ENCODE data around the gene P2RY4. TPM values are rescaled to one million over a fixed set of nuclear protein-coding genes. Genes with fewer than 3 reads are reported as not detected.
"Not testable (repeated sequence)": the region's sequence is repeated elsewhere in the genome, so short reads cannot be mapped to it uniquely, and the experiment has no call there.

Gene P2RY4
- total and polyA plus RNA-seq, 10 donors = 0.06 to 1.8 (median 0.95) TPM; not detected in 1

DNA sequence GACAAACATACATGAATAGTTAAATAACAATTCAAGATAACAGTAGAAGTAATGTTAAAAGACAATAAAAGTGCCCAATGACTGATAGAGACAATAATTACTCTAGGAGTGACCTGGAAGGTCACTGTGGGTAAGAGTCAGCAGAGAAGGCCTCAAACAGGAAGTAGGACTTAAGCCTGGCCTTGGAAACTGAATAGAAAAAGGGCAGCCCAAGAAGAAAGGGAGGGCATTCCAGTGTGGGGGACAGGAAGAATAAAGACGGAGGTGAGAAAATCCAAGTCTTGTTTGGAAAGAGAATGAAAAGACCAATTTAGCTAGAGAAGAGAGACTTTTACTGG is 6.0 kb downstream of the P2RY4 start:
- no peaks in the 10 kb centered on the region for H3K4me1 ChIP-seq
- no peaks in the 10 kb centered on the region for H3K27me3 ChIP-seq (replicated peaks in 1 of 7)
- 57 to 76% (median 68%) methylated on average over 1 of the region's 1 CpG for WGBS, 5 donors
- no peak overlapping the region for H3K27ac ChIP-seq
- TF ChIP-seq POLR2AphosphoS5 (IDR thresholded peaks at IDR 0.05) (no peak), POLR2A (IDR thresholded peaks at IDR 0.05) (no peak)
- TF ChIP-seq, protein P1, sequence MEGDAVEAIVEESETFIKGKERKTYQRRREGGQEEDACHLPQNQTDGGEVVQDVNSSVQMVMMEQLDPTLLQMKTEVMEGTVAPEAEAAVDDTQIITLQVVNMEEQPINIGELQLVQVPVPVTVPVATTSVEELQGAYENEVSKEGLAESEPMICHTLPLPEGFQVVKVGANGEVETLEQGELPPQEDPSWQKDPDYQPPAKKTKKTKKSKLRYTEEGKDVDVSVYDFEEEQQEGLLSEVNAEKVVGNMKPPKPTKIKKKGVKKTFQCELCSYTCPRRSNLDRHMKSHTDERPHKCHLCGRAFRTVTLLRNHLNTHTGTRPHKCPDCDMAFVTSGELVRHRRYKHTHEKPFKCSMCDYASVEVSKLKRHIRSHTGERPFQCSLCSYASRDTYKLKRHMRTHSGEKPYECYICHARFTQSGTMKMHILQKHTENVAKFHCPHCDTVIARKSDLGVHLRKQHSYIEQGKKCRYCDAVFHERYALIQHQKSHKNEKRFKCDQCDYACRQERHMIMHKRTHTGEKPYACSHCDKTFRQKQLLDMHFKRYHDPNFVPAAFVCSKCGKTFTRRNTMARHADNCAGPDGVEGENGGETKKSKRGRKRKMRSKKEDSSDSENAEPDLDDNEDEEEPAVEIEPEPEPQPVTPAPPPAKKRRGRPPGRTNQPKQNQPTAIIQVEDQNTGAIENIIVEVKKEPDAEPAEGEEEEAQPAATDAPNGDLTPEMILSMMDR (IDR thresholded peaks at IDR 0.05 in 8 of 11, conservative IDR thresholded peaks at IDR 0.05 in 3 of 11) = no peak
- intact Hi-C loops (cut with DNase I; ENCODE audit: low total_unique reads) = no loop called here
- no peaks in the 10 kb centered on the region for H3K9me3 ChIP-seq
- no peak overlapping the region for H3K4me3 ChIP-seq
- no peak for DNase-seq
- no peaks in the 10 kb centered on the region for H3K36me3 ChIP-seq

DNA sequence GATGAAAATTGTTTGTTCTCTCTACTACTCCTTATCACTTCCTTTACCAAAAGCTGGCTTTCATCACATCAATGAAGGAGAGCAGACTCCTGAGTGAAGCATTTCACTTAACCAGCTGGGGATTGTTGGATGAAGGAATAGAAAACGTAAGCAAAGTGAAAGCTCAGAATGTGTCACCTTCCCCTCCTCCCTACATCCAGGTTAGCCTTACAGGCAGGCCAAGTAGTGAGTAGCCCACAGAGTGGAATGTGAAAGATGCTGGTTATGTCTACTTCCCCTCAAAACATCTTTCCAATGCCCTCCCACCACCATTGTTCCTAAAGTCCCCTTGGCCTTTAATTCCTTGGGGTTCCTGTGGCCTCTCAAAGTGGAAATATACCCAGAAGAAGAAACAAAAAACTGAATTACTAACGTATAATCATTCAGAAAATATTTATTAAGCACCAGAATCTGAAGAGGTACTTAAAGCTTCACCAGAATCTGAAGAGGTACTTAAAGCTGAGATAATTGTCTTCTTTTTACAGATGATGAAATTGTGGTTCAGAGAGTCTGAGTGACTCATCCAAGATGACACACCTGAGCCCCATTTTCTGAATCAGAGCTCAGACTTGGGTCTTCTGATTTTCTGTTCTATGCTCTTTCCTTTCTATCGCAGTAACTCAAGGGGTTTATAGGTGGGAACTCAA is 6.5 kb downstream of the P2RY4 start:
- no peak for TF ChIP-seq POLR2A (IDR thresholded peaks at IDR 0.05)
- H3K9me3 ChIP-seq = no peaks in the 10 kb centered on the region
- intact Hi-C loops (cut with DNase I; ENCODE audit: low total_unique reads) = no loop called here
- H3K4me3 ChIP-seq = no peak overlapping the region
- no peak for DNase-seq
- no peaks in the 10 kb centered on the region for H3K4me1 ChIP-seq
- WGBS, 5 donors = 57 to 78% (median 67%) methylated on average over 3 of the region's 3 CpGs
- no peaks in the 10 kb centered on the region for H3K27me3 ChIP-seq (replicated peaks in 1 of 7)
- H3K36me3 ChIP-seq = no peaks in the 10 kb centered on the region
- no peak overlapping the region for H3K27ac ChIP-seq

DNA sequence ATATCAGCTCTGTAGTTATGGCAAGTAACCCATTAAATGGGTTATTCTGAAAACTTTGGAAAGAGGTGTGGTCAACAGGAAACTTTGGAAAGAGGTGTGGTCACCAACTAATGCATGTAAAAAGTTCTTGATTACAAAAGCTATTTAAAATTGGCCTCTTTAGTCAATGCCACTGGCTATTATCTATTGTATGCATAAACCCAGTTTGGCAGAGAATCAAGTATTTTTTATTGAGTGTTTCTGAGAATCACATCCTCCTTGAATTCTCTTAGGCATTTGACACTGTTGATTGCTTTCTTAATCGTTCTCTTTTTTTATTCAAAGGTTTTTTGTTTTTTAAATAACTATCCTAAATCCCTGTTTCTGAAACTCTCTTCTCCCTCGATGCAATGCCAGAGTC is 7.5 kb downstream of the P2RY4 start:
- Histone ChIP-seq H3K27ac (no peak overlapping the region), H3K4me3 (no peak overlapping the region), H3K27me3 (replicated peaks in 1 of 7) (no peaks in the 10 kb centered on the region), H3K36me3 (no peaks in the 10 kb centered on the region), H3K9me3 (no peaks in the 10 kb centered on the region), H3K4me1 (no peaks in the 10 kb centered on the region)
- no peak for DNase-seq
- WGBS, 5 donors = 42 to 73% (median 65%) methylated on average over 2 of the region's 2 CpGs
- TF ChIP-seq, protein P1 (IDR thresholded peaks at IDR 0.05 in 8 of 11, conservative IDR thresholded peaks at IDR 0.05 in 3 of 11) = no peak
- TF ChIP-seq POLR2A (IDR thresholded peaks at IDR 0.05) (no peak), POLR2AphosphoS5 (IDR thresholded peaks at IDR 0.05) (no peak)
- intact Hi-C loops (cut with DNase I; ENCODE audit: low total_unique reads) = no loop called here

DNA sequence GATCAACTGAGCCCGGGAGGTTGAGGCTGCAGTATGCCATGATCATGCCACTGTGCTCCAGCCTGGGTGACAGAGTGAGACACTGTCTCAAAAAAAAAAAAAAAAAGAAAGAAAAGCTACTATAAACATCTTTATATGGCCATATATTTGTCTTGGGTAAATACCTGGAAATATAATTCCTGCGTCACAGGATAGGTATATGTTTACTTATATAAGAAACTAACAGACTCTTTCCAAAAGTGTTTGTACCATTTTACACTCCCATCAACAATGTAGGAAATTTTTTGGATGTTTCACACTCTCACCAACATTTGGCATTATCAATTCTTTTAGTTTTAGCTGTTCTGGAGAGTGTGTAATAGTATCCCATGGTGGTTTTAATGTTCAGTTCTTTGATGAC is 12.8 kb downstream of the P2RY4 start:
- TF ChIP-seq, protein P1 (IDR thresholded peaks at IDR 0.05 in 8 of 11, conservative IDR thresholded peaks at IDR 0.05 in 3 of 11) = no peak
- TF ChIP-seq POLR2A (IDR thresholded peaks at IDR 0.05) = no peak
- no peak for TF ChIP-seq POLR2AphosphoS5 (IDR thresholded peaks at IDR 0.05)
- H3K4me3 ChIP-seq = no peak overlapping the region
- intact Hi-C loops (cut with DNase I; ENCODE audit: low total_unique reads) = no loop called here
- H3K27me3 ChIP-seq (replicated peaks in 1 of 7) = no peaks in the 10 kb centered on the region
- no peaks in the 10 kb centered on the region for H3K36me3 ChIP-seq
- H3K4me1 ChIP-seq = no peaks in the 10 kb centered on the region
- no peaks in the 10 kb centered on the region for H3K9me3 ChIP-seq
- H3K27ac ChIP-seq = no peak overlapping the region
- WGBS, 5 donors = 90 to 100% (median 96%) methylated on average over 2 of the region's 2 CpGs
- DNase-seq = no peak

DNA sequence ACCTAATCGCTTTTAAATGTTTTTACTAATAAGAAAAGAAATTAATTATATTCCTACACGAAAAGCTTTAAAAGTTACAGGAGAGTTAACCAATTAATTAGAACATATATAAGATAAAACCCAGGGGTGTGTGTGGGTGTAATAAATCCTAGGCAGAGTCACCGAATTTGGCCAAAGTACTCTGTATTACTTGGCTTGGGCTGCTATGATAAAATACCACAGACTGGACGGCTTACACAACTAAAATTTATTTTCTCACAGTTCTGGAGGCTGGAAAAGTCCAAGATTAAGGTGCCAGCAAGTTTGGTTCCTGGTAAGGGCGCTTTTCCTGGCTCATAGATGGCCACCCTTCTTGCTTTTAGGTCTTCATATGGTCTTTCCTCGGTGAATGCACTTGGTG is 15.1 kb downstream of the P2RY4 start:
- H3K9me3 ChIP-seq = no peaks in the 10 kb centered on the region
- no peaks in the 10 kb centered on the region for H3K36me3 ChIP-seq
- DNase-seq = no peak
- no peaks in the 10 kb centered on the region for H3K4me1 ChIP-seq
- H3K27me3 ChIP-seq (replicated peaks in 1 of 7) = no peaks in the 10 kb centered on the region
- WGBS, 5 donors = 71 to 94% (median 88%) methylated on average over 6 of the region's 6 CpGs
- H3K27ac ChIP-seq = no peak overlapping the region
- TF ChIP-seq POLR2A (IDR thresholded peaks at IDR 0.05) (no peak), POLR2AphosphoS5 (IDR thresholded peaks at IDR 0.05) (no peak)
- TF ChIP-seq, protein P1 (IDR thresholded peaks at IDR 0.05 in 8 of 11, conservative IDR thresholded peaks at IDR 0.05 in 3 of 11) = no peak
- intact Hi-C loops (cut with DNase I; ENCODE audit: low total_unique reads) = no loop called here
- H3K4me3 ChIP-seq = no peak overlapping the region

DNA sequence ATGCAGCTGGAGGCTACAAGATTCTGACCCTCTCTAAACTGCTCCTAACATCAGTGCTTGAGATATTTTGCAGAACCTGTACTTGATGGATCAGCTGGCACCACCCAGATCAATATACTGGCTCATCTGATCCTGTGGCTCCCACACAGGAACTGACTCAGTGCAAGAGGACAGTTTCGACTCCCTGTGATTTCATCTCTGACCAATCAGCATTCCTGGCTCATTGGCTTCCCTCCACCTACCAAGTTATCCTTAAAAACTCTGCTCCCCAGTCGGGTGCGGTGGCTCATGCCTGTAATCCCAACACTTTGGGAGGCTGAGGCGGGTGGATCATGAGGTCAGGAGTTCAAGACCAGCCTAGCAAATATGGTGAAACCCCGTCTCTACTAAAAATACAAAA is 16.4 kb downstream of the P2RY4 start:
- H3K27ac ChIP-seq; H3K4me3 ChIP-seq; H3K36me3 ChIP-seq; H3K9me3 ChIP-seq; DNase-seq; H3K4me1 ChIP-seq; intact Hi-C loops (cut with DNase I; ENCODE audit: low total_unique reads); H3K27me3 ChIP-seq (replicated peaks in 1 of 7): not testable (repeated sequence)
- WGBS, 5 donors = 71 to 91% (median 79%) methylated on average over 4 to 5 of the region's 5 CpGs
